Activated T-cell treated with anti-CD3 and anti-CD28 coated beads for 24 hours (primary cell): ENCODE data around the gene IFT43.

ENCODE experiments used
- DNase-seq: peaks from one replicate; pipeline ENCODE4 v3.0.0-alpha.2; 2020; ENCODE audit warnings: low read depth

Gene IFT43

GRCh38 chr14:76080471-76080870, 94.9 kb downstream of the IFT43 start:
- no peak for DNase-seq

GRCh38 chr14:76081642-76082041, 96.1 kb downstream of the IFT43 start:
- DNase-seq = no peak

GRCh38 chr14:76083796-76084765, 98.5 kb downstream of the IFT43 start:
- no peak for DNase-seq

GRCh38 chr14:76085358-76085757, 99.8 kb downstream of the IFT43 start:
- DNase-seq = no peak

GRCh38 chr14:76086636-76087035, 101.1 kb downstream of the IFT43 start:
- DNase-seq = no peak

GRCh38 chr14:76088326-76088725, 102.8 kb downstream of the IFT43 start:
- no peak for DNase-seq

GRCh38 chr14:76088771-76089571, 103.4 kb downstream of the IFT43 start:
- DNase-seq = no peak

- DNase-seq = no peak
These were observed 104.0 kb downstream of the IFT43 start for GRCh38 chr14:76089575-76089974.

GRCh38 chr14:76090616-76091391, 105.2 kb downstream of the IFT43 start:
- DNase-seq = no peak

GRCh38 chr14:76093077-76093476, 107.5 kb downstream of the IFT43 start:
- no peak for DNase-seq

GRCh38 chr14:76096257-76096656, 110.7 kb downstream of the IFT43 start:
- DNase-seq = no peak

GRCh38 chr14:76097547-76097946, 112.0 kb downstream of the IFT43 start:
- DNase-seq = no peak

- DNase-seq = no peak
These were observed 112.5 kb downstream of the IFT43 start for GRCh38 chr14:76098047-76098446.

GRCh38 chr14:76098916-76099675, 113.5 kb downstream of the IFT43 start:
- DNase-seq = no peak

GRCh38 chr14:76100236-76100635, 114.7 kb downstream of the IFT43 start:
- no peak for DNase-seq

GRCh38 chr14:76101391-76102379, 116.1 kb downstream of the IFT43 start:
- DNase-seq = no peak

- no peak for DNase-seq
These were observed 119.3 kb downstream of the IFT43 start for GRCh38 chr14:76104802-76105355.

GRCh38 chr14:76106188-76106587, 120.6 kb downstream of the IFT43 start:
- no peak for DNase-seq

- DNase-seq = no peak
These were observed 123.7 kb downstream of the IFT43 start for GRCh38 chr14:76109087-76109880.
